HEK293 (cell line): ENCODE results near the gene FAM83F.
"Not testable (repeated sequence)": the region's sequence is repeated elsewhere in the genome, so short reads cannot be mapped to it uniquely, and the experiment has no call there.

ENCODE experiments used
- CTCF ChIA-PET: fragments of 350-600 bp; formaldehyde crosslinking; extraction: SDS; loops from one replicate; lab custom pipeline; 2021; ENCODE audit warnings: antibody characterized with exemption; lab: Yijun Ruan, JAX
- POLR2A ChIA-PET: fragments of 300-600 bp; formaldehyde crosslinking; extraction: SDS; loops from one replicate; lab custom pipeline; 2020; ENCODE audit warnings: antibody characterized with exemption, inconsistent platforms; lab: Yijun Ruan, JAX
- H3K27ac ChIP-seq: fragments of 200-500 bp; sonication (Bioruptor generic); 2 replicates; pipeline ENCODE4 v1.5.1; 2014; ENCODE audit warnings: low read depth, low read length, control low read depth, inconsistent platforms; ENCODE audit errors: extremely low read depth
- H3K36me3 ChIP-seq, 2 experiments: fragments of 200-500 bp in 1 of 2; sonication (Bioruptor generic) in 1 of 2; 1 replicate in 1 of 2; 2 replicates in 1 of 2; pipeline ENCODE4 v1.5.1; 2014 to 2017; ENCODE audit warnings: inconsistent platforms in 2 of 2, low read length in 2 of 2; ENCODE audit not compliant: control insufficient read depth in 2 of 2, insufficient read depth in 1 of 2
- H3K4me1 ChIP-seq: fragments of 200-500 bp; sonication (Bioruptor generic); 2 replicates; pipeline ENCODE4 v1.5.1; 2014; ENCODE audit warnings: mild to moderate bottlenecking, low read length, inconsistent platforms; ENCODE audit not compliant: control insufficient read depth, insufficient read depth
- H3K4me3 ChIP-seq: 2 replicates; pipeline ENCODE4 v1.5.1; 2011; ENCODE audit warnings: low read depth, mild to moderate bottlenecking, control low read depth, low read length, moderate library complexity
- H3K9me3 ChIP-seq: fragments of 200-500 bp; sonication (Bioruptor generic); 2 replicates; pipeline ENCODE4 v1.5.1; 2014; ENCODE audit warnings: low read depth, low read length, inconsistent platforms; ENCODE audit not compliant: control insufficient read depth, insufficient read depth
- GLI4 ChIP-seq: fragments of 450-650 bp; formaldehyde crosslinking; IDR thresholded peaks from 2 replicates; pipeline ENCODE4 v1.5.1; 2016; ENCODE audit warnings: missing biosample characterization, missing genetic modification characterization
- GLIS1 ChIP-seq: fragments of 450-650 bp; formaldehyde crosslinking; IDR thresholded peaks from 2 replicates; pipeline ENCODE4 v1.5.1; 2016; ENCODE audit warnings: missing biosample characterization, missing genetic modification characterization
- SP2 ChIP-seq: fragments of 450-650 bp; formaldehyde crosslinking; IDR thresholded peaks from 2 replicates; pipeline ENCODE4 v1.5.1; 2016; ENCODE audit warnings: missing biosample characterization, missing genetic modification characterization
- ZBTB48 ChIP-seq: fragments of 450-650 bp; formaldehyde crosslinking; IDR thresholded peaks from 2 replicates; pipeline ENCODE4 v1.5.1; 2016; ENCODE audit warnings: missing biosample characterization, missing genetic modification characterization
- ZNF169 ChIP-seq: fragments of 450-650 bp; formaldehyde crosslinking; IDR thresholded peaks from 2 replicates; pipeline ENCODE4 v1.5.1; 2016; ENCODE audit warnings: missing biosample characterization, missing genetic modification characterization
- ZNF24 ChIP-seq: fragments of 450-650 bp; formaldehyde crosslinking; IDR thresholded peaks from 2 replicates; pipeline ENCODE4 v1.5.1; 2016; ENCODE audit warnings: missing biosample characterization, missing genetic modification characterization
- ZNF335 ChIP-seq: fragments of 450-650 bp; formaldehyde crosslinking; conservative IDR thresholded peaks from 2 replicates; pipeline ENCODE4 v1.5.1; 2016; ENCODE audit warnings: missing biosample characterization, missing genetic modification characterization
- ZNF350 ChIP-seq: fragments of 450-650 bp; formaldehyde crosslinking; IDR thresholded peaks from 2 replicates; pipeline ENCODE4 v1.5.0; 2017; ENCODE audit warnings: missing biosample characterization, mild to moderate bottlenecking, missing genetic modification characterization
- ZNF692 ChIP-seq: fragments of 450-650 bp; formaldehyde crosslinking; IDR thresholded peaks from 2 replicates; pipeline ENCODE4 v1.5.1; 2016; ENCODE audit warnings: missing biosample characterization, missing genetic modification characterization
- ZNF701 ChIP-seq: fragments of 450-650 bp; formaldehyde crosslinking; IDR thresholded peaks from 2 replicates; pipeline ENCODE4 v1.5.1; 2016; ENCODE audit warnings: missing biosample characterization, missing genetic modification characterization
- TF ChIP-seq, protein P1 (sequence below): fragments of 450-650 bp; formaldehyde crosslinking; IDR thresholded peaks from 2 replicates; pipeline ENCODE4 v1.5.1; 2016; ENCODE audit warnings: missing biosample characterization, missing genetic modification characterization
- TF ChIP-seq, protein P2 (sequence below): fragments of 450-650 bp; formaldehyde crosslinking; IDR thresholded peaks from 2 replicates; pipeline ENCODE4 v1.5.1; 2016; ENCODE audit warnings: missing biosample characterization, missing genetic modification characterization

The FAM83F gene

GRCh38 chr22:40024201-40025061, 29.7 kb downstream of the FAM83F start (continued):
- TF ChIP-seq ZNF692 (no peak), ZNF350 (tag by site-specific recombination) (no peak), ZNF24 (0 out of 2 replicates have a peak, but pooled peaks have one; percentile 36), ZNF169 (tag by site-specific recombination) (no peak), ZNF701 (tag by site-specific recombination) (no peak), SP2 (tag by site-specific recombination) (no peak)
- TF ChIP-seq, protein P1, sequence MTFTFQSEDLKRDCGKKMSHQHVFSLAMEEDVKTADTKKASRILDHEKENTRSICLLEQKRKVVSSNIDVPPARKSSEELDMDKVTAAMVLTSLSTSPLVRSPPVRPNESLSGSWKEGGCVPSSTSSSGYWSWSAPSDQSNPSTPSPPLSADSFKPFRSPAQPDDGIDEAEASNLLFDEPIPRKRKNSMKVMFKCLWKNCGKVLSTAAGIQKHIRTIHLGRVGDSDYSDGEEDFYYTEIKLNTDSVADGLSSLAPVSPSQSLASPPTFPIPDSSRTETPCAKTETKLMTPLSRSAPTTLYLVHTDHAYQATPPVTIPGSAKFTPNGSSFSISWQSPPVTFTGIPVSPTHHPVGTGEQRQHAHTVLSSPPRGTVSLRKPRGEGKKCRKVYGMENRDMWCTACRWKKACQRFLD (tag by site-specific recombination): no peak

- not testable (repeated sequence) for H3K4me3 ChIP-seq, H3K36me3 ChIP-seq
- POLR2A ChIA-PET: interaction anchor here (1.3 to 1.6 kb wide), 2 partner anchors 500 to 505 kb away, joined by 4 to 6 read pairs; partner anchors contain the start of gene ATF4
- 0 out of 2 replicates have a peak, but pooled peaks have one; percentile 4 for TF ChIP-seq ZBTB48
- 0 out of 2 replicates have a peak, but pooled peaks have one; percentile 1 for TF ChIP-seq GLIS1 (tag by site-specific recombination)
- TF ChIP-seq, all 188 proteins: peak for 2; not testable (repeated sequence) for 186
- not testable (repeated sequence) for H3K4me1 ChIP-seq, H3K27ac ChIP-seq, H3K9me3 ChIP-seq
- CTCF ChIA-PET: interaction anchor here (0.5 to 6.5 kb wide), 72 partner anchors 9 to 942 kb away, joined by 3 to 109 read pairs (median 4); partner anchors contain the start of gene RPS19BP1
These were observed 30.3 kb downstream of the FAM83F start for GRCh38 chr22:40025062-40025379.

GRCh38 chr22:40025856-40026255, 31.1 kb downstream of the FAM83F start:
- no peaks in the 10 kb centered on the region for H3K4me1 ChIP-seq
- POLR2A ChIA-PET: no interaction called here
- no peak for TF ChIP-seq ZNF24
- TF ChIP-seq GLI4 (tag by site-specific recombination): no peak
- no peak for TF ChIP-seq ZNF335
- TF ChIP-seq ZNF350 (tag by site-specific recombination): no peak
- TF ChIP-seq, protein P2, sequence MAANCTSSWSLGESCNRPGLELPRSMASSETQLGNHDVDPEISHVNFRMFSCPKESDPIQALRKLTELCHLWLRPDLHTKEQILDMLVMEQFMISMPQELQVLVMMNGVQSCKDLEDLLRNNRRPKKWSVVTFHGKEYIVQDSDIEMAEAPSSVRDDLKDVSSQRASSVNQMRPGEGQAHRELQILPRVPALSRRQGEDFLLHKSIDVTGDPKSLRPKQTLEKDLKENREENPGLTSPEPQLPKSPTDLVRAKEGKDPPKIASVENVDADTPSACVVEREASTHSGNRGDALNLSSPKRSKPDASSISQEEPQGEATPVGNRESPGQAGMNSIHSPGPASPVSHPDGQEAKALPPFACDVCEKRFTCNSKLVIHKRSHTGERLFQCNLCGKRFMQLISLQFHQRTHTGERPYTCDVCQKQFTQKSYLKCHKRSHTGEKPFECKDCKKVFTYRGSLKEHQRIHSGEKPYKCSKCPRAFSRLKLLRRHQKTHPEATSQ (tag by site-specific recombination): no peak
- CTCF ChIA-PET: interaction anchor here (0.6 to 6.5 kb wide), 24 partner anchors 9 to 659 kb away, joined by 3 to 109 read pairs (median 6); partner anchors contain the start of gene RPS19BP1
- H3K4me3 ChIP-seq: no peak overlapping the region
- no peaks in the 10 kb centered on the region for H3K36me3 ChIP-seq
- H3K9me3 ChIP-seq: no peaks in the 10 kb centered on the region
- no peak overlapping the region for H3K27ac ChIP-seq

DNA sequence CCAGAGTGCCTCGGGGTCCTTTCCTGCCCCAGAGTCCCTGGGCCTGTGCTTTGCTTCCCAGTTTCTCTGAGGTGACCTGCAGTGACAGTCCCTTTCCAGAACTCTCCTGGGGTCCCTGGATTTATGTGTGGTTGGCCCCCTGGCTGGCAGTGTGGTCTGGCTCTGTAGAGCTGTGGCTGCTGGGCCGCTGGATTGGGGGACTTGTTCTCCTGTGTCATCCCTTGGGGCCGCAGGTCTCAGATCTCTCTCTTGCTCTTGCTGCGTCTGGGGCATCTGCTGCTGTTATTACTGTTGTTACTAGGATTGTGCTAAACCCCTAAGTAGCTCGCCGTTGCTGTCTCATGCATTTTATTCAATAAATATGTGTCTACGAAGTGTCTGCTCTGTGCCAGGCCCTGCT, 31.9 kb downstream of the FAM83F start:
- Histone ChIP-seq H3K4me1 (no peaks in the 10 kb centered on the region), H3K9me3 (no peaks in the 10 kb centered on the region)
- CTCF ChIA-PET: interaction anchor here (0.7 to 4.0 kb wide), 4 partner anchors 8 to 498 kb away, joined by 3 to 58 read pairs (median 12); no protein-coding TSS in a partner anchor
- no peak for TF ChIP-seq GLIS1 (tag by site-specific recombination)
- TF ChIP-seq, all 188 proteins: peak for 0
- POLR2A ChIA-PET: no interaction called here
- no peak overlapping the region for H3K4me3 ChIP-seq
- no peak overlapping the region for H3K27ac ChIP-seq
- H3K36me3 ChIP-seq: no peaks in the 10 kb centered on the region
